ENCODE data around the gene ZMIZ2. TPM values are rescaled to one million over a fixed set of nuclear protein-coding genes. Genes with fewer than 3 reads are reported as not detected.

Gene ZMIZ2
- total RNA-seq, 1 donor from 2014 or later: 73.5 TPM

GRCh38 chr7:44755698-44756627 lies 7.3 kb downstream of the ZMIZ2 start:
- peak; percentile 86 for DNase-seq (ENCODE audit: low spot score)
- no peaks in the 10 kb centered on the region for H3K27me3 Mint-ChIP-seq (ENCODE audit: low read depth)
- peaks cover 5% of the 10 kb centered on the region for H3K36me3 Mint-ChIP-seq (ENCODE audit: low read depth)
- no peak for TF ChIP-seq CTCF (IDR thresholded peaks at IDR 0.05)
- H3K4me1 Mint-ChIP-seq (ENCODE audit: low read depth): peaks cover 16% of the 10 kb centered on the region
- no peaks in the 10 kb centered on the region for H3K9me3 Mint-ChIP-seq (ENCODE audit: low read depth)
- H3K27ac Mint-ChIP-seq (ENCODE audit: unreplicated experiment): peak overlapping the region; percentile 27
- H3K4me3 Mint-ChIP-seq (ENCODE audit: unreplicated experiment): no peak overlapping the region

GRCh38 chr7:44756904-44757303 lies 8.3 kb downstream of the ZMIZ2 start:
- H3K4me1 Mint-ChIP-seq (ENCODE audit: low read depth): peaks cover 11% of the 10 kb centered on the region
- no peak overlapping the region for H3K27ac Mint-ChIP-seq (ENCODE audit: unreplicated experiment)
- no peak overlapping the region for H3K4me3 Mint-ChIP-seq (ENCODE audit: unreplicated experiment)

GRCh38 chr7:44757311-44757710 lies 8.7 kb downstream of the ZMIZ2 start:
- Mint-ChIP-seq H3K4me3 (ENCODE audit: unreplicated experiment) (no peak overlapping the region), H3K27ac (ENCODE audit: unreplicated experiment) (no peak overlapping the region), H3K27me3 (ENCODE audit: low read depth) (no peaks in the 10 kb centered on the region), H3K4me1 (ENCODE audit: low read depth) (peaks cover 10% of the 10 kb centered on the region), H3K9me3 (ENCODE audit: low read depth) (no peaks in the 10 kb centered on the region), H3K36me3 (ENCODE audit: low read depth) (peaks cover 12% of the 10 kb centered on the region)
- DNase-seq (ENCODE audit: low spot score): peak; percentile 60
- TF ChIP-seq CTCF (IDR thresholded peaks at IDR 0.05): no peak

More at GRCh38 chr7:44756904-44757303, 8.3 kb downstream of the ZMIZ2 start:
- H3K36me3 Mint-ChIP-seq (ENCODE audit: low read depth): peaks cover 9% of the 10 kb centered on the region
- DNase-seq (ENCODE audit: low spot score): peak; percentile 81
- H3K9me3 Mint-ChIP-seq (ENCODE audit: low read depth): no peaks in the 10 kb centered on the region
- no peak for TF ChIP-seq CTCF (IDR thresholded peaks at IDR 0.05)
- H3K27me3 Mint-ChIP-seq (ENCODE audit: low read depth): no peaks in the 10 kb centered on the region

- DNase-seq (ENCODE audit: low spot score): no peak
- H3K27ac Mint-ChIP-seq (ENCODE audit: unreplicated experiment): no peak overlapping the region
- H3K4me1 Mint-ChIP-seq (ENCODE audit: low read depth): peaks cover 6% of the 10 kb centered on the region
- H3K4me3 Mint-ChIP-seq (ENCODE audit: unreplicated experiment): no peak overlapping the region
- H3K36me3 Mint-ChIP-seq (ENCODE audit: low read depth): peaks cover 13% of the 10 kb centered on the region
- TF ChIP-seq CTCF (IDR thresholded peaks at IDR 0.05): no peak
- no peaks in the 10 kb centered on the region for H3K27me3 Mint-ChIP-seq (ENCODE audit: low read depth)
- no peaks in the 10 kb centered on the region for H3K9me3 Mint-ChIP-seq (ENCODE audit: low read depth)
Measured at GRCh38 chr7:44757739-44758138, 9.1 kb downstream of the ZMIZ2 start.

GRCh38 chr7:44759246-44759645 lies 10.6 kb downstream of the ZMIZ2 start:
- no peak overlapping the region for H3K27ac Mint-ChIP-seq (ENCODE audit: unreplicated experiment)
- peaks cover 6% of the 10 kb centered on the region for H3K4me1 Mint-ChIP-seq (ENCODE audit: low read depth)
- peak; percentile 77 for DNase-seq (ENCODE audit: low spot score)
- peaks cover 20% of the 10 kb centered on the region for H3K36me3 Mint-ChIP-seq (ENCODE audit: low read depth)
- no peaks in the 10 kb centered on the region for H3K27me3 Mint-ChIP-seq (ENCODE audit: low read depth)
- H3K9me3 Mint-ChIP-seq (ENCODE audit: low read depth): no peaks in the 10 kb centered on the region
- no peak overlapping the region for H3K4me3 Mint-ChIP-seq (ENCODE audit: unreplicated experiment)
- no peak for TF ChIP-seq CTCF (IDR thresholded peaks at IDR 0.05)

Data from chondrocyte (in vitro differentiated cells).